Heart left ventricle (tissue), 16 donors: ENCODE results near the gene SAT2. TPM values are rescaled to one million over a fixed set of nuclear protein-coding genes. Genes with fewer than 3 reads are reported as not detected.
A peak's percentile ranks its signal among the peaks of the same experiment; 100 is the strongest.

ENCODE experiments used
- ATAC-seq, 4 donors: fragments of 200-7000 bp; cut with Tn5 transposase; one replicate each; pipeline ENCODE4 v1.9.1; 2020 to 2022; ENCODE audit warnings: moderate library complexity in 4 of 4, mild to moderate bottlenecking in 3 of 4, moderate number of reproducible peaks in 1 of 4
- DNase-seq, 5 donors: peaks; one replicate each; pipeline ENCODE4 v3.0.0-alpha.2; 2020
- H3K27ac ChIP-seq, 12 donors: fragments of 200-600 bp; sonication (generic) in 4 of 12; one replicate each; pipeline versions ENCODE4 v1.5.0 to v1.8.0; 2016 to 2022; ENCODE audit warnings: mild to moderate bottlenecking in 2 of 12
- H3K27me3 ChIP-seq, 9 donors: fragments of 200-600 bp; sonication (generic) in 2 of 9; one replicate each; pipeline versions ENCODE4 v1.5.1 to v1.8.0; 2016 to 2022; ENCODE audit warnings: mild to moderate bottlenecking in 3 of 9
- H3K36me3 ChIP-seq, 9 donors: fragments of 200-600 bp; sonication (generic) in 2 of 9; one replicate each; pipeline versions ENCODE4 v1.5.0 to v1.8.0; 2018 to 2022; ENCODE audit warnings: mild to moderate bottlenecking in 2 of 9
- H3K4me1 ChIP-seq, 12 donors: fragments of 200-600 bp; sonication (generic) in 4 of 12; one replicate each; pipeline versions ENCODE4 v1.5.0 to v1.8.0; 2016 to 2022; ENCODE audit warnings: mild to moderate bottlenecking in 3 of 12
- H3K4me3 ChIP-seq, 12 donors: fragments of 200-600 bp; sonication (generic) in 4 of 12; one replicate each; pipeline versions ENCODE4 v1.5.0 to v1.8.0; 2017 to 2022; ENCODE audit warnings: mild to moderate bottlenecking in 9 of 12, moderate library complexity in 4 of 12
- H3K9me3 ChIP-seq, 12 donors: fragments of 200-600 bp; sonication (generic) in 4 of 12; one replicate each; pipeline versions ENCODE4 v1.5.0 to v1.8.0; 2016 to 2022; ENCODE audit warnings: mild to moderate bottlenecking in 1 of 12
- CTCF ChIP-seq, 12 donors: fragments of 200-600 bp; sonication (generic) in 4 of 12; IDR thresholded peaks; one replicate each; pipeline versions ENCODE4 v1.5.0 to v1.8.0; 2018 to 2022; ENCODE audit warnings: antibody characterized with exemption in 12 of 12, mild to moderate bottlenecking in 5 of 12
- POLR2A ChIP-seq, 2 donors: fragments of 450-650 bp; IDR thresholded peaks; one replicate each; pipeline ENCODE4 v1.6.1; 2017; ENCODE audit warnings: antibody characterized with exemption in 2 of 2, mild to moderate bottlenecking in 2 of 2, moderate library complexity in 2 of 2
- WGBS, 4 donors: extraction: QIAGEN DNeasy Blood & Tissue Kit in 2 of 4; methylation state at CpG; one replicate each; pipeline versions ENCODE4 v1.1.5 to v1.1.7; 2013 to 2018; 5-methylcytosine and 5-hydroxymethylcytosine counted together
- intact Hi-C, 10 donors: fragments of 100-400 bp; cut with DNase I; formaldehyde crosslinking; loops; one replicate each; pipeline versions ENCODE4 v1.11.1 to v1.14.2; 2022
- polyA plus RNA-seq, 2 donors: library from polyadenylated mRNA; stranded (reverse); fragments of 200-250 nt; gene quantifications; one replicate each; pipeline ENCODE4 v1.2.3, GENCODE V29; 2013
- total RNA-seq, 9 donors: library from RNA; depleted of rRNA in 2 of 9; stranded (reverse); fragments of >200 nt in 2 of 9; fragmentation: NEBNext Ultra II Directional in 3 of 9; extraction: Animal tissue kit (Norgen Biotek cat#: 25700) in 3 of 9; gene quantifications; one replicate each; pipeline versions ENCODE4 v1.1.0 to v1.2.4, GENCODE V29; 2016 to 2023
- donor health status: ischemic (EF 13 %, LVEDD 7.1; RV severe dilation, severe dysfunction).
- donor health status: healthy with polysubstance abuse.
- donor health status: DM: no; HTN: yes; CAD: no.
- donor health status: DM: no; HTN: no; CAD: no.
- donor health status: ischemic (EF 25% LVEDD 6.9; RV normal size, moderate dysfunction).
- donor health status: ischemic (EF 25% LVEDD 5.7; RV mildly dilated, moderate dysfunction).
- donor health status: healthy.
- donor health status: DM: yes; HTN: yes; CAD: no.
- donor health status: ischemic (EF 35%, LVEDD 5.7; RV mildly dilated, moderate dysfunction).
- donor health status: nonischemic (EF 11% LVEDD 7.7; RV severe dilation, severe dysfunction).
- donor health status: DM: yes; HTN: yes; CAD: no.
- donor health status: PGD.
- donor health status: ischemic (EF 29% LVEDD 5.4; RV normal size, mild dysfunction).
- donor health status: nonischemic (EF 23%, LVEDD 6.1; RV moderate dilation, normal function).

The SAT2 gene
- total and polyA plus RNA-seq, 11 donors, result 50.0 to 131 (median 59.7) TPM

DNA sequence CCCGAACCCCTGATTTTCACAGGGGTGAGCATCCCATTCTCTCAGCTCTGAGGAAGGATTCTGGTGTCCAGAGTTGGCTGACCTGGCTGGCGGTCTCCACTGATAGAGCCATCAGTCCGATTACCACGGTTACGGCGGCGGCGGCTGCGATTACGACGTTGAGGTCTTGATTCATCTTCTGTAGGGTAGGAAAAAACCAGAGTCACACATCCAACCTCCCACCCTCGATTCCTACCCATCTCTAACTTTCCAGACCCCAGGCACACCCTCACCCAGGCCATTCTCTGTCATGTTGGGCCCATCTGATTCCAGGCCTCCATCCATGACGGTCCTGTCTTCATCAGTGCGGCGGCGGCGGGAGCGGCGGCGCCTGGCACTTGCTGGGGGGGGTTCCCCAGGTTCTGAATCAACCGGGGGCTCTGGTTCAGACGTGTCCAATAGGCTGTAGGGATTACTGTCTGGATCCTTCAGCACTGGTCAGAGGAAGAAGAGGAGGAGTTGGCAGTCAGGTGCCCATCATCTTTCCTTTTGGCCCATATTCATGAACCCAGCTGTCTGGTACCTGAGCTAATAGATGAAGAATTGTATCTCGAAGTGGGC lies 35.1 kb downstream of the SAT2 start:
- no peak for ATAC-seq
- Histone ChIP-seq H3K9me3 (no peaks in the 10 kb centered on the region), H3K4me1 (peaks cover 3 to 24% (median 15%) of the 10 kb centered on the region in 12 donors), H3K27ac (no peak overlapping the region), H3K36me3 (peaks cover 6 to 83% (median 74%) of the 10 kb centered on the region in 9 donors), H3K4me3 (no peak overlapping the region), H3K27me3 (no peaks in the 10 kb centered on the region)
- no peak for DNase-seq
- TF ChIP-seq POLR2A (IDR thresholded peaks at IDR 0.05) (no peak), CTCF (IDR thresholded peaks at IDR 0.05) (no peak)
- WGBS, 4 donors, result 89 to 94% (median 94%) methylated on average over 23 of the region's 23 CpGs
- intact Hi-C loops, result no loop called here

DNA sequence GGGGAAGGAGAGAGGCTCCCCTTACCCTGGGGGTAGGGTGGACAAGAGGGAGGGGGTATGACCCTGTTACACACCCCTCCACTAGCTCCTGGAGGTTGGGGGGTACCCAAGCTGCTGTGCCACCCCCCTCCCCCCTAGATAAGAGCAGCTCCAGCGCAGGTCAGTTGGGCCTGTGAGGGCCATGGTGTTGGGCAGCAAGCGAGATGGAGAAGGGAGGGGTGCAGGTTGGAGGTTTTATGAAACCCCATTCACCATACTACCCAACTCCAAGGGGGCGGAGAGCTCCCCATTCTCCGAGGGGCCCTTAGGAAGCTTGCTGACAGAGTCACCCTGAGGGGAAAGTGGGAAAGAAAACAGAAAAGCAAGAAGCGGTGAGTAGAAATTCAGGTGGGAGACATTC lies 36.0 kb downstream of the SAT2 start:
- no peaks in the 10 kb centered on the region for H3K9me3 ChIP-seq
- H3K27me3 ChIP-seq, result no peaks in the 10 kb centered on the region
- no peak overlapping the region for H3K27ac ChIP-seq
- TF ChIP-seq CTCF (IDR thresholded peaks at IDR 0.05), result no peak
- no peak for TF ChIP-seq POLR2A (IDR thresholded peaks at IDR 0.05)
- no peak overlapping the region for H3K4me3 ChIP-seq
- peaks cover 3 to 31% (median 15%) of the 10 kb centered on the region in 12 donors for H3K4me1 ChIP-seq
- DNase-seq, result no peak
- 81 to 92% (median 89%) methylated on average over 5 of the region's 5 CpGs for WGBS, 4 donors
- no peak for ATAC-seq
- H3K36me3 ChIP-seq, result peaks cover 6 to 80% (median 71%) of the 10 kb centered on the region in 9 donors
- intact Hi-C loops, result no loop called here

- no peak overlapping the region for H3K27ac ChIP-seq
- intact Hi-C loops, result no loop called here
- WGBS, 4 donors, result 65 to 84% (median 81%) methylated on average over 2 to 4 of the region's 4 CpGs
These were observed 36.9 kb downstream of the SAT2 start for GRCh38 chr17:7590743-7591142.

More at GRCh38 chr17:7590743-7591142, 36.9 kb downstream of the SAT2 start:
- TF ChIP-seq CTCF (IDR thresholded peaks at IDR 0.05) (no peak), POLR2A (IDR thresholded peaks at IDR 0.05) (no peak)
- H3K4me3 ChIP-seq, result no peak overlapping the region
- peak in 1 of 5 donors; percentile 24 for DNase-seq
- no peaks in the 10 kb centered on the region for H3K27me3 ChIP-seq
- H3K4me1 ChIP-seq, result peaks cover 3 to 35% (median 15%) of the 10 kb centered on the region in 12 donors
- no peaks in the 10 kb centered on the region for H3K9me3 ChIP-seq
- H3K36me3 ChIP-seq, result peaks cover 6 to 74% (median 62%) of the 10 kb centered on the region in 9 donors
- ATAC-seq, result no peak
